ENCODE results near the gene ARHGAP10. TPM values are rescaled to one million over a fixed set of nuclear protein-coding genes. Genes with fewer than 3 reads are reported as not detected.

ARHGAP10 gene
- total RNA-seq, 1 experiment from 2014 or later: 6.1 TPM

GRCh38 chr4:147950261-147950660, 218.4 kb downstream of the ARHGAP10 start:
- Mint-ChIP-seq H3K36me3 (ENCODE audit: insufficient read depth, unreplicated experiment) (no peaks in the 10 kb centered on the region), H3K9me3 (ENCODE audit: low read depth, unreplicated experiment) (no peaks in the 10 kb centered on the region), H3K27me3 (ENCODE audit: unreplicated experiment) (no peaks in the 10 kb centered on the region), H3K4me1 (ENCODE audit: low read depth, unreplicated experiment) (no peaks in the 10 kb centered on the region), H3K4me3 (ENCODE audit: low read depth, unreplicated experiment) (no peak overlapping the region), H3K27ac (ENCODE audit: unreplicated experiment) (no peak overlapping the region)
- CTCF ChIA-PET: no interaction called here
- BruUV-seq (replicated peaks): no TSS peak
- no peak for DNase-seq
- intact Hi-C loops (cut with micrococcal nuclease; ENCODE audit: unreplicated experiment): no loop called here
- no peak for TF ChIP-seq CTCF (IDR thresholded peaks at IDR 0.05; ENCODE audit: unreplicated experiment)

GRCh38 chr4:147950841-147951240, 219.0 kb downstream of the ARHGAP10 start:
- no TSS peak for BruUV-seq (replicated peaks)
- DNase-seq: no peak
- no peak overlapping the region for H3K4me3 Mint-ChIP-seq (ENCODE audit: low read depth, unreplicated experiment)
- H3K9me3 Mint-ChIP-seq (ENCODE audit: low read depth, unreplicated experiment): no peaks in the 10 kb centered on the region
- H3K36me3 Mint-ChIP-seq (ENCODE audit: insufficient read depth, unreplicated experiment): no peaks in the 10 kb centered on the region
- no peak overlapping the region for H3K27ac Mint-ChIP-seq (ENCODE audit: unreplicated experiment)
- CTCF ChIA-PET: interaction anchor here (0.6 kb wide), 1 partner anchor 10 kb away, joined by 3 read pairs; no protein-coding TSS in a partner anchor
- TF ChIP-seq CTCF (IDR thresholded peaks at IDR 0.05; ENCODE audit: unreplicated experiment): no peak
- no peaks in the 10 kb centered on the region for H3K27me3 Mint-ChIP-seq (ENCODE audit: unreplicated experiment)
- intact Hi-C loops (cut with micrococcal nuclease; ENCODE audit: unreplicated experiment): no loop called here
- no peaks in the 10 kb centered on the region for H3K4me1 Mint-ChIP-seq (ENCODE audit: low read depth, unreplicated experiment)

- no peaks in the 10 kb centered on the region for H3K4me1 Mint-ChIP-seq (ENCODE audit: low read depth, unreplicated experiment)
- no peaks in the 10 kb centered on the region for H3K27me3 Mint-ChIP-seq (ENCODE audit: unreplicated experiment)
- no peaks in the 10 kb centered on the region for H3K36me3 Mint-ChIP-seq (ENCODE audit: insufficient read depth, unreplicated experiment)
- H3K9me3 Mint-ChIP-seq (ENCODE audit: low read depth, unreplicated experiment): no peaks in the 10 kb centered on the region
- intact Hi-C loops (cut with micrococcal nuclease; ENCODE audit: unreplicated experiment): no loop called here
- no peak overlapping the region for H3K4me3 Mint-ChIP-seq (ENCODE audit: low read depth, unreplicated experiment)
- BruUV-seq (replicated peaks): no TSS peak
- DNase-seq: no peak
- H3K27ac Mint-ChIP-seq (ENCODE audit: unreplicated experiment): no peak overlapping the region
- no peak for TF ChIP-seq CTCF (IDR thresholded peaks at IDR 0.05; ENCODE audit: unreplicated experiment)
- CTCF ChIA-PET: no interaction called here
Measured at GRCh38 chr4:147954850-147955249, 223.0 kb downstream of the ARHGAP10 start.

GRCh38 chr4:147955827-147956558, 224.1 kb downstream of the ARHGAP10 start:
- Mint-ChIP-seq H3K4me1 (ENCODE audit: low read depth, unreplicated experiment) (no peaks in the 10 kb centered on the region), H3K9me3 (ENCODE audit: low read depth, unreplicated experiment) (no peaks in the 10 kb centered on the region), H3K36me3 (ENCODE audit: insufficient read depth, unreplicated experiment) (no peaks in the 10 kb centered on the region), H3K27ac (ENCODE audit: unreplicated experiment) (no peak overlapping the region), H3K27me3 (ENCODE audit: unreplicated experiment) (no peaks in the 10 kb centered on the region), H3K4me3 (ENCODE audit: low read depth, unreplicated experiment) (no peak overlapping the region)
- no TSS peak for BruUV-seq (replicated peaks)
- intact Hi-C loops (cut with micrococcal nuclease; ENCODE audit: unreplicated experiment): no loop called here
- CTCF ChIA-PET: no interaction called here
- no peak for TF ChIP-seq CTCF (IDR thresholded peaks at IDR 0.05; ENCODE audit: unreplicated experiment)
- no peak for DNase-seq

All from Calu3 (cell line).